GM20000 (cell line): ENCODE data around the gene PPARD.
A peak's percentile ranks its signal among the peaks of the same experiment; 100 is the strongest.

Experiments used
- DNase-seq: peaks from one replicate; pipeline ENCODE4 v3.0.0; 2012; ENCODE audit warnings: low spot score
- TF ChIP-seq, protein P1 (sequence below): IDR thresholded peaks from 2 replicates; pipeline ENCODE4 v1.5.1; 2012; ENCODE audit warnings: mild to moderate bottlenecking, control low read depth; ENCODE audit errors: extremely low read depth, missing control alignments

Gene PPARD

GRCh38 chr6:35468980-35469750, 126.8 kb downstream of the PPARD start:
- no peak for DNase-seq
- TF ChIP-seq, protein P1, sequence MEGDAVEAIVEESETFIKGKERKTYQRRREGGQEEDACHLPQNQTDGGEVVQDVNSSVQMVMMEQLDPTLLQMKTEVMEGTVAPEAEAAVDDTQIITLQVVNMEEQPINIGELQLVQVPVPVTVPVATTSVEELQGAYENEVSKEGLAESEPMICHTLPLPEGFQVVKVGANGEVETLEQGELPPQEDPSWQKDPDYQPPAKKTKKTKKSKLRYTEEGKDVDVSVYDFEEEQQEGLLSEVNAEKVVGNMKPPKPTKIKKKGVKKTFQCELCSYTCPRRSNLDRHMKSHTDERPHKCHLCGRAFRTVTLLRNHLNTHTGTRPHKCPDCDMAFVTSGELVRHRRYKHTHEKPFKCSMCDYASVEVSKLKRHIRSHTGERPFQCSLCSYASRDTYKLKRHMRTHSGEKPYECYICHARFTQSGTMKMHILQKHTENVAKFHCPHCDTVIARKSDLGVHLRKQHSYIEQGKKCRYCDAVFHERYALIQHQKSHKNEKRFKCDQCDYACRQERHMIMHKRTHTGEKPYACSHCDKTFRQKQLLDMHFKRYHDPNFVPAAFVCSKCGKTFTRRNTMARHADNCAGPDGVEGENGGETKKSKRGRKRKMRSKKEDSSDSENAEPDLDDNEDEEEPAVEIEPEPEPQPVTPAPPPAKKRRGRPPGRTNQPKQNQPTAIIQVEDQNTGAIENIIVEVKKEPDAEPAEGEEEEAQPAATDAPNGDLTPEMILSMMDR = no peak

GRCh38 chr6:35469751-35470662, 127.6 kb downstream of the PPARD start:
- TF ChIP-seq, protein P1 = no peak
- no peak for DNase-seq

DNA sequence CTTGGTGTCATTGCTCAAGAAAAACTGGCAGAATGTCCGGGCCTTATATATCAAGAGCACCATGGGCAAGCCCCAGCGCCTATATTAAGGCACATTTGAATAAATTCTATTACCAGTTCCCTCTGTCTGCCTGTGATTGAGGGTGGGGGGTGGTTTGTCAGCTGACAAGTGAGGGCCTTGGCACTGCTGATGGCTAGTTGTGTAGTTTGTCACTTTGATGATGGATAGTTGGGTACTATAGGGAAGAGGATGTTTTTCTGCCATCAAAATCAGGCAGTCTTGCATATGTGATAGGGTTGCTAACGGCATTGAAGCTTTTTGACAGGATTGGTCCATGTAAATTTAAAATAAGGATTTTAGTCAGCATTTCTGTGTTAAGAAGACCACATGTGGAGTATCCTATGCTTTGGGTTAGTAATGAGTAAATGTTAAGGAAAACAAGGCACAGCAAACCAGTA, 128.3 kb downstream of the PPARD start:
- DNase-seq = no peak
- TF ChIP-seq, protein P1 = no peak

- no peak for DNase-seq
- TF ChIP-seq, protein P1 = no peak
Observed at GRCh38 chr6:35471836-35472345, 129.5 kb downstream of the PPARD start.

DNA sequence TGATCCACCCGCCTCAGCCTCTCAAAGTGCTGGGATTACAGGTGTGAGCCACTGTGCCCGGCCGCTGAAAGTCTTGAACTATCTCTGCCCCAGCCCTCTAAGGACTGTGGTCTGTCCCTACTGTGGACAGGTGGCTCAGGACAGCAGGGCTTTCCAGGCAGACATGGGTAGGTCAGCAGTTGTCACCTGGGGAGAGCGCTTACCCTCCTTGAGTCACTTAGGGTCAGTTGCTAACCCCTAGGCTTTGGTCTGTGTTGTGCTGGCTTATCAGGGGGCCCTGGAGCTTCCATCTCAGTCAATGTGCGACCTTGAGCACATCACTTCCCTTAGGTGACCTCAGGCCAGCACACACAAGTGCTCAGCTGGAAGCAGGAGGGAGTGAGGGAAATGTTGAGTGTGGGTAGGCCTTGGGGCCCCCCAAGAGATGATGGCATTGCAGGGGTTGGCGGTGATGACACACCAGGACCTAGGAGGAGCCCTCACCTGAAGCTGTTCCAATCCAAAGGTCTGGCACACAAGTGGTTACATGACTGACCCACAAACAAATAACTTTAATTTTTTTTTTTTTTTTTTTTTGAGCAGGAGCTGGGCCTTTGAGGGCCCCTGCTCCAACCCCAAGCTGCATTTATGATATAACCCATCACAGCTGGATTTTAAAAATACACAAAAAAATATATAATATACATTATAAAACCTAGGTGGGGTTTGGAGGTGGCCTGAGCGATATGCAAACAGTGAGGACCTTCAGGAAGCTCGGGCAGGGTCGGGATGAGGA, 130.9 kb downstream of the PPARD start:
- peak; percentile 13 for DNase-seq
- TF ChIP-seq, protein P1 = no peak

DNA sequence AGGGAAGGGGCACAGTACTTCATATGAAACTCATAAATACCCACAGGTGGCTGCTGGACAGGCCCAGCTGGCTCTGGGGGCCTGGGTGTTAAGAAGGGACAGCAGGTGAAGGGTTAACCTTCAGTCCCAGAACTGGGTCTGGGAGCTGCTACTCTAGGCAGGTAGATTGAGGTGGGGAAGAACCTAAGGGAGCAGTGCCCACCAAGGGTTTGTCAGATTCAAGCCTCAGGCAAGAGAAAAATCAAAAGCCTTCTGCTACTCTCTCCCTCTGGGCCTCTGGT, 131.4 kb downstream of the PPARD start:
- TF ChIP-seq, protein P1 = no peak
- DNase-seq = no peak
